Cardiac fibroblast (primary cell): ENCODE data around the gene MICAL2.

Experiments
- DNase-seq, 2 donors: peaks; one replicate each; pipeline versions ENCODE4 v3.0.0 to v3.0.0-alpha.2; 2010; ENCODE audit warnings: low read depth in 2 of 2
- H3K4me3 ChIP-seq, 2 donors: replicated peaks in 1 of 2; 1 replicate in 1 of 2; 2 replicates in 1 of 2; pipeline ENCODE4 v1.5.1; 2011; ENCODE audit warnings: low read depth in 2 of 2, low read length in 2 of 2, mild to moderate bottlenecking in 2 of 2, moderate library complexity in 1 of 2
- TF ChIP-seq, protein P1 (sequence below): IDR thresholded peaks from one replicate; pipeline ENCODE4 v1.5.1; 2011; ENCODE audit warnings: low read depth, mild to moderate bottlenecking, low read length, inconsistent platforms

The MICAL2 gene

DNA sequence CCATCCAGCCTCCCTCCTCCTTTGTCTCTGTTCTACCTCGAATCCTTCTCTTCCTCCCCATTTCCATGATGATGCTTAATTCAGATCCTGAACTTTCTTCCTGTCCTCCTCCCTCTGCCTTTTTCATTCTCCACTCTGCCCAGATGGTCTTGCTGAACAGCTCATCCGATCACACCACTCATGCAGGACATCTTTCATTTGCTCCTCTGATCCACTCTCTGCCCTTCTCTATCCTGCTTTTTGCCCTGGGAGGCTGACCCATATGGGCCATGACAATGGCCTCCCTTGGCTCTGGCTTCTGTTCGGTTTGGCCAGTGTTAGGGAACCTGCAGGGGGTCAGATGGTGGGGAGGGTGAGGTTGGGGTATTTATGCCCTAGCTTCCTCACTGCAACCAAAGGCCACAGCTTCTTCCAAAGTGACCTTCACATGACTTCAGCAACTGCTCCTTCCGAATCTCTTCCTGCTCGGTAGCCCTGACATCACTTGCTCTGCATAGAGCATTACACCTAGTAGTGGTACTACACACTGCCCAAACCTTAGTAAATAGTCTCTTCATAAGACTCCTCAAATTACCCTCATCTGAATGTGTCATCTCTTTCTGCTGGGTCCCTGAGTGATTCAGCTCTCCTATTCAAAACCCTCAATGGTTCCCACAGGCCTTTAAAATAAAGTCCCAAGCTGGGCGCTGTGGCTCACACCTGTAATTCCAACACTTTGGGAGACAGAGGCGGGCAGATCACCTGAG lies 32.7 kb upstream of the MICAL2 start:
- H3K4me3 ChIP-seq: no peak overlapping the region
- TF ChIP-seq, protein P1, sequence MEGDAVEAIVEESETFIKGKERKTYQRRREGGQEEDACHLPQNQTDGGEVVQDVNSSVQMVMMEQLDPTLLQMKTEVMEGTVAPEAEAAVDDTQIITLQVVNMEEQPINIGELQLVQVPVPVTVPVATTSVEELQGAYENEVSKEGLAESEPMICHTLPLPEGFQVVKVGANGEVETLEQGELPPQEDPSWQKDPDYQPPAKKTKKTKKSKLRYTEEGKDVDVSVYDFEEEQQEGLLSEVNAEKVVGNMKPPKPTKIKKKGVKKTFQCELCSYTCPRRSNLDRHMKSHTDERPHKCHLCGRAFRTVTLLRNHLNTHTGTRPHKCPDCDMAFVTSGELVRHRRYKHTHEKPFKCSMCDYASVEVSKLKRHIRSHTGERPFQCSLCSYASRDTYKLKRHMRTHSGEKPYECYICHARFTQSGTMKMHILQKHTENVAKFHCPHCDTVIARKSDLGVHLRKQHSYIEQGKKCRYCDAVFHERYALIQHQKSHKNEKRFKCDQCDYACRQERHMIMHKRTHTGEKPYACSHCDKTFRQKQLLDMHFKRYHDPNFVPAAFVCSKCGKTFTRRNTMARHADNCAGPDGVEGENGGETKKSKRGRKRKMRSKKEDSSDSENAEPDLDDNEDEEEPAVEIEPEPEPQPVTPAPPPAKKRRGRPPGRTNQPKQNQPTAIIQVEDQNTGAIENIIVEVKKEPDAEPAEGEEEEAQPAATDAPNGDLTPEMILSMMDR: no peak
- DNase-seq: peak in 1 of 2 donors; percentile 64

DNA sequence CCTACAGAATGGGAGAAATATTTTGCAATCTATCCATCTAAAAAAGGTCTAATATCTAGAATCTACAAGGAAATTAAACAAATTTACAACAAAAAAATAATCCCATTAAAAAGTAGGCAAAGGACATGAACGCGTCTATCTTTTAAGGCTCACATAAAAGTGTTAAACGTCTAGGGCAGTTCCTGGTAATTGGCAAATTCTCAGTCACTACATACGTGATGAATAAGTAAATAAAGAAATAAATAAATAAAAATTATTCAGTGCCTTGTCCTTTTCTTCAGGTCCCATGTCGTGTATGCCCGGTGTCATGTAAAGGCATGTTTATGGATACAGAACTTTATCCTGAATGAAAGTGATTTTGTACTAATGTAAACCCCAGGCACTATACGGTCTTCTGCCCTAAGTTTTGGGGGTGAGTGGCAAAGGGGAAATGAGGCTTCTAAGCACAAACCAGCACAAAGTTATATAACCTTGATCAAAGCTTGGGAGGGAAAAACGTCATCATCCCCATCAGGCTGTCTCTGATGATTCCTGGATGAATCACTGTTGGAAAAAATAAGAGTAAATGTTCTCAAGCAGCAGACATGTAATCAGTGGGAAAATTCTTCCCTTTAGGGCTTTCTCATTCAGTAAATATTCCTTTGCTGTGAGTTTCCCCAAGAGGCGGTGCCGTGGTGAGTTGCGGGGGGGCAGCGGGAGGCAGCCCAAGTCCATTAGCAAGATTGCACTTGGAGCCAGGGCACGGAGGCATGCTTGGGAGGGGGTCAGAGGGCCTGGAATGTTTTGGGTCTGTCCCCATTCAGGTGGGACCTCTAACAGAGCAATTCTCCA lies 30.4 kb upstream of the MICAL2 start:
- peak; percentile 95 to 99 for DNase-seq
- TF ChIP-seq, protein P1: no peak
- no peak overlapping the region for H3K4me3 ChIP-seq

DNA sequence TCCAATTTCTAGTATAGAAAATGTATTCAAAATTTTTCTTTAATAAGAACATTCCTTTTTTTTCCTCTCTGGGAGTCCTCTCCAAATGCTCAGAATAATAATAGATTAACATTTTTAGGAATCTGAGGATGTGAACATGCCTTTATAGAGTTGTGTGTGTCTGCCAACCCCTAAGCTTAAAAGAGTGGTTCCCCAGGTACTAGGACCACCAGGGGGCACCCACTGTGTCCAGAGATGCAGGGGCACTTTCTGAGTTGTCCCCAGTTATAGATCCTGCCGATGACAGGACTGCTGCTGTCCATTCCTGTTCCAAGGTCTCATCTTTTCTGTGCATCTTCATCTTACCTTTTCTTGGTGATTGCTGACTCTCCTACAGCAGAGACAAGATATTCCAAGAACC lies 27.0 kb upstream of the MICAL2 start:
- no peak for DNase-seq
- no peak overlapping the region for H3K4me3 ChIP-seq
- TF ChIP-seq, protein P1: peak; percentile 11

DNA sequence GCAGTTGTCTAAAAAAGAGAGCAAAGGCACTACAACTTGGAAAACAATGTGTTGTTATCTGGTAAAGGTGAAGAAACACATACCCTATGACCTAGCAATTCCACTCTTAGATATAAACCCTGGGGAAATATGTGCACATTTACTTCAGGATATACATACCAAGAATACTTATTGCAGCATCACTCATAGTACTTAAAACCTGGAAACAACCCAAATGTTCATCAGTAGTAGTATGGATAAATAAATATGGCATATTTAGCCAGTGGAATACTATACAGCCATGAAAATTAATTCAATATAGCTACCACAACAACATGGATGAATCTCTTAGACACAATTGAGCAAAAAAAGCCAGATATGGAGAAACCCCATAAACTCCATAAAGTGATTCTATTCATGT lies 26.1 kb upstream of the MICAL2 start:
- DNase-seq: peak in 1 of 2 donors; percentile 58
- H3K4me3 ChIP-seq: no peak overlapping the region
- TF ChIP-seq, protein P1: no peak

DNA sequence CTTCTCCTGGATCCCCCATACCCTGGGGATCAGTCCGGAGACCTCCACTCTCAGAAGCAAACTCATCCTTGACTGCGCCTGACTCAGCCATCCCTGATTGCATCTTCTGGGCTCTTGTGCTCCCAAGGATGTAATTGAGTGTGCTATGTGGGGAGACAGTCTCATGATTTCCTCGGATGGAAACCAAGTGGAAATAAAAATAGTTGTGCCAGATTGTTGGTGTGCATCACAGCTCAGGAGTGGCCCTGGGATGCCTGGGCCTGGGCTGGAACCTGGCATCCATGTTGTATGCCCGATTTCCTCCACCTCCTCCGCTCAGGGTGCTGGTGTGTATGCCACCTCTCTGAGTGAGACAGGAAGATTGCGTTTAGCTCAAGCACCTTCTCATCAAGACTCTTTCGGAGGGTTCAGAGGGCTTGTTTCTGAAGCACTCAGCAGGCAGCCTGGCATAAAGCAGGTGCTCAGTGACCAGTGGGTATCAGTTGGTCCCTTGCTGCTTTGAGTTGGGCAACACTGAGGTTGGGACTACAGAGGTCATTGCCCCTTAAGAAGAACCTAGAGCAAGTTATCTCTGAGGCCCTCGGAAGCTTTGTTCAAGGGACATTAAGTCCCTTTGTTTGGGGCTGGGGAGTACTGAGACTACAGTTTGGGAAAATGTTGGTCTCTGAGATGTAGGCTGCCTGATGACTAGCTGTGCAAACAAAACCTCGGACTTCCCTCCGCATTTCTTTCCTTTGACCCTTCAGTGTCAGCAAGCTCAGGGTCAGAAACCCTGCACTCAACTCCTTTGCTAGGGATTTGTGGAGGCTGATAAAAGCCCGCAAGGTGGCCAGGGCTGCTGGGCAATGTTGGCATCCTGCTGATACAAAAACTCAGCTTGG lies 24.8 kb upstream of the MICAL2 start:
- DNase-seq: peak; percentile 27 to 62
- no peak overlapping the region for H3K4me3 ChIP-seq
- TF ChIP-seq, protein P1: no peak

DNA sequence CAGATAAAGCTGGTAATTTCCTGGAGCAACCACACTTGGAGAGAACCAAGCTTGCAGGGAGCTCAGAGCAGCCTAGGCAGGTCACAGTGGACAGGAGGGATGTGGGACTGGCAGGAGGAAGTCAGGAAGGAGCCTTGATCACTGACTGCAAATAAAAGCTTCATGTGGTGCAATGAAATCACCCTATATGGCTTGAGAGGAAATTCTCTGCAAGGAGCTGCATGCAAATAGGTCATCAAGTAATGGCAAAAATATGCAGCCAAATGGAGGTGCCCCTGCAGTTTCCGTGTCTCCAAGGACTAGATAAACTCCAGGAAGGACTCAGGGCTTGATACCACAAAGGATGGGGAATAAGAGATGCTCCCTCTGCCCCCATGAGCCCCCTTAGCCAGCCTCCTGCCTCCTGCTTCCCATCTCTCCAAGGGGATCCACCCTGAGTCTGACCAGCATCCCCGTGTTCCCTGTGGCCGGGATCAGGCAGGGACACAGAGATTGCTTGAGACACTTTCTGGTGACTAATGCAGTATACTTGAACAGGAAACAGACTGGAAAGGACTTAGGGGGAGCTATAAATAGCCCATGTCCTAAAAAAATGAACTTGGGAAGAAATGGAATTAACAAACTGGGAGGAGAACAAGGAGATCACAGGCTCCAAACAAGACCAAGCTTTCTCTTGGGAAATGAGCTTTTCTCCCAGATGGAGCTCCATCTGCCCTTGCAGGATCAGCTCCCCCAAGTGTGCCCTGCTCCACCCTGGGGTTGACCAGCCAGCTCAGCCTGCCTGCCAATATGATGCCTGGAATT lies 23.9 kb upstream of the MICAL2 start:
- TF ChIP-seq, protein P1: no peak
- peak overlapping the region in 1 of 2 donors; percentile 44 for H3K4me3 ChIP-seq
- peak; percentile 90 to 98 for DNase-seq
